ENCODE data around the gene ASB5.
A peak's percentile ranks its signal among the peaks of the same experiment; 100 is the strongest.

ASB5 gene

DNA sequence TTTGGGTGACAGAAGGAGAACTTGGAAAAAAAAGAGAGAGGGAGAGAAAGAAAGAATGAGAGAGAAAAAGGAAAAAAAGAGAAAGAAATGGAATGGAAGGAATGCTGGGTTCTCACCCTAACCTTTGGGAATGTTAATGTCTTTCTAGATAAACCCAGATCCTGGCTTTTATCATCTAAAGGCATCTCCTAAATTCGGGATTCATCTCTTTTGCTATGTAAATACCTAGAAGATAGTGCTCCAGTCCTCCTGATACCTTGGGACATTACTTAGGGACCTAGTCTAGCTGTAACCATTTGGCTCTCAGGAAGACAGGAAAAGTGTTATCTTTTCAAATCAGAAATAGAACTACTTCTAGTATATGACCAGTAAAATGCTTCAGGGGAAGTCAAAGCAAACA is 34.9 kb upstream of the ASB5 start:
- TF ChIP-seq, protein P1, sequence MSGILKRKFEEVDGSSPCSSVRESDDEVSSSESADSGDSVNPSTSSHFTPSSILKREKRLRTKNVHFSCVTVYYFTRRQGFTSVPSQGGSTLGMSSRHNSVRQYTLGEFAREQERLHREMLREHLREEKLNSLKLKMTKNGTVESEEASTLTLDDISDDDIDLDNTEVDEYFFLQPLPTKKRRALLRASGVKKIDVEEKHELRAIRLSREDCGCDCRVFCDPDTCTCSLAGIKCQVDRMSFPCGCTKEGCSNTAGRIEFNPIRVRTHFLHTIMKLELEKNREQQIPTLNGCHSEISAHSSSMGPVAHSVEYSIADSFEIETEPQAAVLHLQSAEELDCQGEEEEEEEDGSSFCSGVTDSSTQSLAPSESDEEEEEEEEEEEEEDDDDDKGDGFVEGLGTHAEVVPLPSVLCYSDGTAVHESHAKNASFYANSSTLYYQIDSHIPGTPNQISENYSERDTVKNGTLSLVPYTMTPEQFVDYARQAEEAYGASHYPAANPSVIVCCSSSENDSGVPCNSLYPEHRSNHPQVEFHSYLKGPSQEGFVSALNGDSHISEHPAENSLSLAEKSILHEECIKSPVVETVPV (CRISPR knock-in tag; IDR thresholded peaks at IDR 0.05) = no peak
- TF ChIP-seq ARNTL (CRISPR knock-in tag; IDR thresholded peaks at IDR 0.05; ENCODE audit: borderline replicate concordance, low read depth) (no peak), ZFP30 (CRISPR knock-in tag; IDR thresholded peaks at IDR 0.05) (no peak), ESRRG (CRISPR knock-in tag; IDR thresholded peaks at IDR 0.05) (no peak)
- TF ChIP-seq, protein P2, sequence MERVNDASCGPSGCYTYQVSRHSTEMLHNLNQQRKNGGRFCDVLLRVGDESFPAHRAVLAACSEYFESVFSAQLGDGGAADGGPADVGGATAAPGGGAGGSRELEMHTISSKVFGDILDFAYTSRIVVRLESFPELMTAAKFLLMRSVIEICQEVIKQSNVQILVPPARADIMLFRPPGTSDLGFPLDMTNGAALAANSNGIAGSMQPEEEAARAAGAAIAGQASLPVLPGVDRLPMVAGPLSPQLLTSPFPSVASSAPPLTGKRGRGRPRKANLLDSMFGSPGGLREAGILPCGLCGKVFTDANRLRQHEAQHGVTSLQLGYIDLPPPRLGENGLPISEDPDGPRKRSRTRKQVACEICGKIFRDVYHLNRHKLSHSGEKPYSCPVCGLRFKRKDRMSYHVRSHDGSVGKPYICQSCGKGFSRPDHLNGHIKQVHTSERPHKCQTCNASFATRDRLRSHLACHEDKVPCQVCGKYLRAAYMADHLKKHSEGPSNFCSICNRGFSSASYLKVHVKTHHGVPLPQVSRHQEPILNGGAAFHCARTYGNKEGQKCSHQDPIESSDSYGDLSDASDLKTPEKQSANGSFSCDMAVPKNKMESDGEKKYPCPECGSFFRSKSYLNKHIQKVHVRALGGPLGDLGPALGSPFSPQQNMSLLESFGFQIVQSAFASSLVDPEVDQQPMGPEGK (CRISPR knock-in tag; IDR thresholded peaks at IDR 0.05; ENCODE audit: borderline replicate concordance) = no peak
- TF ChIP-seq, protein P3, sequence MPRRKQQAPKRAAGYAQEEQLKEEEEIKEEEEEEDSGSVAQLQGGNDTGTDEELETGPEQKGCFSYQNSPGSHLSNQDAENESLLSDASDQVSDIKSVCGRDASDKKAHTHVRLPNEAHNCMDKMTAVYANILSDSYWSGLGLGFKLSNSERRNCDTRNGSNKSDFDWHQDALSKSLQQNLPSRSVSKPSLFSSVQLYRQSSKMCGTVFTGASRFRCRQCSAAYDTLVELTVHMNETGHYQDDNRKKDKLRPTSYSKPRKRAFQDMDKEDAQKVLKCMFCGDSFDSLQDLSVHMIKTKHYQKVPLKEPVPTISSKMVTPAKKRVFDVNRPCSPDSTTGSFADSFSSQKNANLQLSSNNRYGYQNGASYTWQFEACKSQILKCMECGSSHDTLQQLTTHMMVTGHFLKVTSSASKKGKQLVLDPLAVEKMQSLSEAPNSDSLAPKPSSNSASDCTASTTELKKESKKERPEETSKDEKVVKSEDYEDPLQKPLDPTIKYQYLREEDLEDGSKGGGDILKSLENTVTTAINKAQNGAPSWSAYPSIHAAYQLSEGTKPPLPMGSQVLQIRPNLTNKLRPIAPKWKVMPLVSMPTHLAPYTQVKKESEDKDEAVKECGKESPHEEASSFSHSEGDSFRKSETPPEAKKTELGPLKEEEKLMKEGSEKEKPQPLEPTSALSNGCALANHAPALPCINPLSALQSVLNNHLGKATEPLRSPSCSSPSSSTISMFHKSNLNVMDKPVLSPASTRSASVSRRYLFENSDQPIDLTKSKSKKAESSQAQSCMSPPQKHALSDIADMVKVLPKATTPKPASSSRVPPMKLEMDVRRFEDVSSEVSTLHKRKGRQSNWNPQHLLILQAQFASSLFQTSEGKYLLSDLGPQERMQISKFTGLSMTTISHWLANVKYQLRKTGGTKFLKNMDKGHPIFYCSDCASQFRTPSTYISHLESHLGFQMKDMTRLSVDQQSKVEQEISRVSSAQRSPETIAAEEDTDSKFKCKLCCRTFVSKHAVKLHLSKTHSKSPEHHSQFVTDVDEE (CRISPR knock-in tag; IDR thresholded peaks at IDR 0.05) = no peak
- ATAC-seq = no peak

DNA sequence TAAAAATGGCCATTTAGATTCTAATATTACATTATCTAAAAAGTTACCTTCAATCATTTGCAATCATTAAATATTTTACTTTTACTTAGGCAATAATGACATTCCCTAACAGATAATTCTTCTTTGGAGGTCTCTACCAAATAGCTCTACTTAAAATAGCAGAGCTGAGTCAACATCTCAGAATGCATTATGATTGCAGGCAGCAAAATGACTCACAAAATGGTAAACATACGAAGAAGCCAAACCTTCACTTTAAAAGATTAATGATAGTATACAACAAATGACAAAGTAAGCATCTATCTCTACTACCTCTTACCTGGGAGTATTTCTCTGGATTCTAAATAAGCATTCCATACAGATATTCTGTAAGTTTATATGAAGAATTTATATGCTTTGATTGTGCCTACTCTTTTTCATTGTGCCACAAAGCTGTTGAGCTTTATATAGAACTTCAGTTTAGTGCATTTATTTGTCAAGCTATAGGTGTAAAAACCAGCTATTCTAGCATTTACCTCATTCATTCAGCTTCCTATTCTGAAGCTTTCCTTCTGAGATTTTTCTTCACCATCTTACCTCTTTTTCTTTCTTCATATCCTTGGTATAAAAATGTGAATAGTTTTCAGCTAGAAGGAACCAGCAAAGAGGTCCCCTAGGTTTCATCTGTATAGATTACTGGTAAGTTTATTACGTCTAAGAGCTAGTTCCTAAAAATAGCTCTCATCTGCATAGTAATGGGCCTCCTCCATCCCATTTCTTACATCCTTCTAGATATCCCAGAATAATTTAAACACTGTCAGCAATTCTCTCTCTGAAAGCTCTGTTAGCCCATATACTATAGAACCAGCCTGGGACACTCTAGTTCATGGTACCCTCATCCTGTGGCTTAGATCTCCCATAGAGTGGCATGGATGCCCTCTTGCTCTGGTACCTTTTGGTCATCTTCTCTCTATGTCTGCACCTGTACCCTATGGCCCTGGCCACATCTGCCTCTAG is 33.6 kb upstream of the ASB5 start:
- ATAC-seq = peak; percentile 95
- TF ChIP-seq BACH2 (CRISPR knock-in tag; IDR thresholded peaks at IDR 0.05; ENCODE audit: borderline replicate concordance) = no peak
- TF ChIP-seq ISL1 (CRISPR knock-in tag; IDR thresholded peaks at IDR 0.05) = peak; percentile 99
- no peak for TF ChIP-seq OSR1 (CRISPR knock-in tag; IDR thresholded peaks at IDR 0.05)
- TF ChIP-seq ZNF8 (CRISPR knock-in tag; IDR thresholded peaks at IDR 0.05) = 0 out of 2 replicates have a peak, but pooled peaks have one; percentile 7
- TF ChIP-seq PPARA (CRISPR knock-in tag; IDR thresholded peaks at IDR 0.05; ENCODE audit: borderline replicate concordance) = no peak
- no peak for TF ChIP-seq ESRRG (CRISPR knock-in tag; IDR thresholded peaks at IDR 0.05)
- TF ChIP-seq ZNF565 (CRISPR knock-in tag; conservative IDR thresholded peaks at IDR 0.05; ENCODE audit: low read depth) = no peak
- TF ChIP-seq, protein P2 (CRISPR knock-in tag; IDR thresholded peaks at IDR 0.05; ENCODE audit: borderline replicate concordance) = peak; percentile 42; the same call in 1 of the 2 replicates
- TF ChIP-seq TOX (CRISPR knock-in tag; IDR thresholded peaks at IDR 0.05; ENCODE audit: borderline replicate concordance) = no peak
- TF ChIP-seq SNAI2 (CRISPR knock-in tag; IDR thresholded peaks at IDR 0.05) = no peak
- TF ChIP-seq, protein P3 (CRISPR knock-in tag; IDR thresholded peaks at IDR 0.05) = no peak
- no peak for TF ChIP-seq ZFP3 (CRISPR knock-in tag; IDR thresholded peaks at IDR 0.05)
- peak; percentile 35; the same call in 1 of the 2 replicates for TF ChIP-seq ZC3H10 (CRISPR knock-in tag; IDR thresholded peaks at IDR 0.05)
- no peak for TF ChIP-seq ZFP30 (CRISPR knock-in tag; IDR thresholded peaks at IDR 0.05)
- TF ChIP-seq, protein P4, sequence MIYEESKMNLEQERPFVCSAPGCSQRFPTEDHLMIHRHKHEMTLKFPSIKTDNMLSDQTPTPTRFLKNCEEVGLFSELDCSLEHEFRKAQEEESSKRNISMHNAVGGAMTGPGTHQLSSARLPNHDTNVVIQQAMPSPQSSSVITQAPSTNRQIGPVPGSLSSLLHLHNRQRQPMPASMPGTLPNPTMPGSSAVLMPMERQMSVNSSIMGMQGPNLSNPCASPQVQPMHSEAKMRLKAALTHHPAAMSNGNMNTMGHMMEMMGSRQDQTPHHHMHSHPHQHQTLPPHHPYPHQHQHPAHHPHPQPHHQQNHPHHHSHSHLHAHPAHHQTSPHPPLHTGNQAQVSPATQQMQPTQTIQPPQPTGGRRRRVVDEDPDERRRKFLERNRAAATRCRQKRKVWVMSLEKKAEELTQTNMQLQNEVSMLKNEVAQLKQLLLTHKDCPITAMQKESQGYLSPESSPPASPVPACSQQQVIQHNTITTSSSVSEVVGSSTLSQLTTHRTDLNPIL (CRISPR knock-in tag; IDR thresholded peaks at IDR 0.05; ENCODE audit: low read depth) = peak; percentile 76
- TF ChIP-seq, protein P1 (CRISPR knock-in tag; IDR thresholded peaks at IDR 0.05) = no peak
